ENCODE results near the gene PARVA.
"Not testable (repeated sequence)": the region's sequence is repeated elsewhere in the genome, so short reads cannot be mapped to it uniquely, and the experiment has no call there.

Gene PARVA

GRCh38 chr11:12377106-12377823, at the start of gene PARVA:
PARVA (plus strand) TSS chr11:12377571; CDS start chr11:12377648, 77 bp downstream.
- no peak for DNase-seq (ENCODE audit: extremely low read depth in 1 of 2, low read depth in 1 of 2)

GRCh38 chr11:12329169-12329568, 48.2 kb upstream of the PARVA start:
- DNase-seq (ENCODE audit: extremely low read depth in 1 of 2, low read depth in 1 of 2), result no peak

GRCh38 chr11:12329797-12330196, 47.6 kb upstream of the PARVA start:
- DNase-seq (ENCODE audit: extremely low read depth in 1 of 2, low read depth in 1 of 2), result no peak

GRCh38 chr11:12330485-12331231, 46.7 kb upstream of the PARVA start:
- no peak for DNase-seq (ENCODE audit: extremely low read depth in 1 of 2, low read depth in 1 of 2)

GRCh38 chr11:12331239-12331874, 46.0 kb upstream of the PARVA start:
- DNase-seq (ENCODE audit: extremely low read depth in 1 of 2, low read depth in 1 of 2), result peak; percentile 28 to 37

- DNase-seq (ENCODE audit: extremely low read depth in 1 of 2, low read depth in 1 of 2), result no peak
Measured at GRCh38 chr11:12343526-12343925, 33.8 kb upstream of the PARVA start.

- no peak for DNase-seq (ENCODE audit: extremely low read depth in 1 of 2, low read depth in 1 of 2)
Measured at GRCh38 chr11:12353534-12353933, 23.8 kb upstream of the PARVA start.

GRCh38 chr11:12354750-12355545, 22.4 kb upstream of the PARVA start:
- DNase-seq (ENCODE audit: extremely low read depth in 1 of 2, low read depth in 1 of 2), result no peak

GRCh38 chr11:12356944-12357655, 20.3 kb upstream of the PARVA start:
- DNase-seq (ENCODE audit: extremely low read depth in 1 of 2, low read depth in 1 of 2), result no peak

- DNase-seq (ENCODE audit: extremely low read depth in 1 of 2, low read depth in 1 of 2), result not testable (repeated sequence)
Measured at GRCh38 chr11:12357697-12358096, 19.7 kb upstream of the PARVA start.

- DNase-seq (ENCODE audit: extremely low read depth in 1 of 2, low read depth in 1 of 2), result no peak
Measured at GRCh38 chr11:12358302-12359188, 18.8 kb upstream of the PARVA start.

- DNase-seq (ENCODE audit: extremely low read depth in 1 of 2, low read depth in 1 of 2), result no peak
Measured at GRCh38 chr11:12359761-12360160, 17.6 kb upstream of the PARVA start.

GRCh38 chr11:12361682-12362081, 15.7 kb upstream of the PARVA start:
- DNase-seq (ENCODE audit: extremely low read depth in 1 of 2, low read depth in 1 of 2), result no peak

GRCh38 chr11:12362857-12363256, 14.5 kb upstream of the PARVA start:
- DNase-seq (ENCODE audit: extremely low read depth in 1 of 2, low read depth in 1 of 2), result no peak

GRCh38 chr11:12363373-12363772, 14.0 kb upstream of the PARVA start:
- DNase-seq (ENCODE audit: extremely low read depth in 1 of 2, low read depth in 1 of 2), result no peak

GRCh38 chr11:12365965-12366575, 11.3 kb upstream of the PARVA start:
- DNase-seq (ENCODE audit: extremely low read depth in 1 of 2, low read depth in 1 of 2), result peak in 1 of 2 donors; percentile 37

- DNase-seq (ENCODE audit: extremely low read depth in 1 of 2, low read depth in 1 of 2), result not testable (repeated sequence)
Measured at GRCh38 chr11:12367057-12367456, 10.3 kb upstream of the PARVA start.

GRCh38 chr11:12372111-12372510, 5.3 kb upstream of the PARVA start:
- no peak for DNase-seq (ENCODE audit: extremely low read depth in 1 of 2, low read depth in 1 of 2)

- no peak for DNase-seq (ENCODE audit: extremely low read depth in 1 of 2, low read depth in 1 of 2)
Measured at GRCh38 chr11:12375720-12376119, 1.7 kb upstream of the PARVA start.

Data from stimulated activated CD8-positive, alpha-beta memory T cell treated with anti-CD3 and anti-CD28 coated beads, Interleukin-7, amount 100 ng/mL, for 48 hours (primary cell).